Head of caudate nucleus (tissue), 42 donors: Measurements from ENCODE around the gene HBP1.
A peak's percentile ranks its signal among the peaks of the same experiment; 100 is the strongest.

Experiments
- DNase-seq, 42 donors: peaks; one replicate each; pipeline versions ENCODE4 v3.0.0 to v3.0.0-alpha.2; 2020 to 2021; ENCODE audit warnings: mixed read lengths in 7 of 42
- intact Hi-C: fragments of 100-400 bp; cut with DNase I; formaldehyde crosslinking; loops from one replicate; pipeline ENCODE4 v1.15.0; 2022

The HBP1 gene

GRCh38 chr7:107173191-107173590 lies 4.4 kb downstream of the HBP1 start:
- intact Hi-C loops = no loop called here

GRCh38 chr7:107173691-107174406 lies 5.0 kb downstream of the HBP1 start:
- intact Hi-C loops = no loop called here
- no peak for DNase-seq

More at GRCh38 chr7:107173191-107173590, 4.4 kb downstream of the HBP1 start:
- DNase-seq = no peak

GRCh38 chr7:107179326-107180164 lies 10.7 kb downstream of the HBP1 start:
- intact Hi-C loops = no loop called here
- no peak for DNase-seq

GRCh38 chr7:107180378-107180777 lies 11.6 kb downstream of the HBP1 start:
- intact Hi-C loops = no loop called here
- peak in 13 of 42 donors; percentile 11 to 63 (median 26) for DNase-seq

- intact Hi-C loops = no loop called here
- DNase-seq = no peak
Measured at GRCh38 chr7:107181172-107181571, 12.4 kb downstream of the HBP1 start.

GRCh38 chr7:107185716-107186115 lies 16.9 kb downstream of the HBP1 start:
- intact Hi-C loops = no loop called here
- DNase-seq = no peak

GRCh38 chr7:107186240-107186639 lies 17.4 kb downstream of the HBP1 start:
- intact Hi-C loops = no loop called here
- DNase-seq = no peak

GRCh38 chr7:107187774-107188173 lies 19.0 kb downstream of the HBP1 start:
- DNase-seq = no peak
- intact Hi-C loops = no loop called here

GRCh38 chr7:107190090-107190489 lies 21.3 kb downstream of the HBP1 start:
- no peak for DNase-seq
- intact Hi-C loops = no loop called here

GRCh38 chr7:107194052-107194451 lies 25.2 kb downstream of the HBP1 start:
- DNase-seq = no peak

GRCh38 chr7:107196834-107197610 lies 28.2 kb downstream of the HBP1 start:
- intact Hi-C loops = no loop called here
- DNase-seq = no peak

More at GRCh38 chr7:107194052-107194451, 25.2 kb downstream of the HBP1 start:
- intact Hi-C loops = no loop called here

- peak; percentile 17 to 78 (median 50) for DNase-seq
- intact Hi-C loops = loop anchor here (10.0 kb wide), 1 partner anchor 513 kb away; no protein-coding TSS in a partner anchor
Measured at GRCh38 chr7:107201795-107202450, 33.1 kb downstream of the HBP1 start.

- intact Hi-C loops = loop anchor here (10.0 kb wide), 1 partner anchor 511 kb away; no protein-coding TSS in a partner anchor
- DNase-seq = no peak
Measured at GRCh38 chr7:107203607-107204006, 34.8 kb downstream of the HBP1 start.

GRCh38 chr7:107206136-107206535 lies 37.3 kb downstream of the HBP1 start:
- intact Hi-C loops = loop anchor here (10.0 kb wide), 1 partner anchor 509 kb away; no protein-coding TSS in a partner anchor

GRCh38 chr7:107206706-107207105 lies 37.9 kb downstream of the HBP1 start:
- no peak for DNase-seq
- intact Hi-C loops = loop anchor here (10.0 kb wide), 1 partner anchor 508 kb away; no protein-coding TSS in a partner anchor

More at GRCh38 chr7:107206136-107206535, 37.3 kb downstream of the HBP1 start:
- no peak for DNase-seq

GRCh38 chr7:107207459-107207858 lies 38.7 kb downstream of the HBP1 start:
- intact Hi-C loops = loop anchor here (10.0 kb wide), 1 partner anchor 507 kb away; no protein-coding TSS in a partner anchor

GRCh38 chr7:107208024-107208521 lies 39.3 kb downstream of the HBP1 start:
- DNase-seq = no peak
- intact Hi-C loops = loop anchor here (10.0 kb wide), 1 partner anchor 507 kb away; no protein-coding TSS in a partner anchor

More at GRCh38 chr7:107207459-107207858, 38.7 kb downstream of the HBP1 start:
- DNase-seq = peak in 20 of 42 donors; percentile 10 to 63 (median 28)

GRCh38 chr7:107208563-107208962 lies 39.8 kb downstream of the HBP1 start:
- intact Hi-C loops = loop anchor here (10.0 kb wide), 1 partner anchor 506 kb away; no protein-coding TSS in a partner anchor
- DNase-seq = no peak
